ENCODE measurements around the gene EXOC6. TPM values are rescaled to one million over a fixed set of nuclear protein-coding genes. Genes with fewer than 3 reads are reported as not detected.
A peak's percentile ranks its signal among the peaks of the same experiment; 100 is the strongest.

The EXOC6 gene
- total and polyA plus RNA-seq, 10 donors, result 7.0 to 40.0 (median 25.4) TPM

- Histone ChIP-seq H3K9me3 (no peaks in the 10 kb centered on the region), H3K27ac (no peak overlapping the region), H3K27me3 (replicated peaks in 1 of 7) (peaks cover 9 to 100% (median 92%) of the 10 kb centered on the region in 7 donors), H3K4me1 (peaks cover 46 to 69% (median 56%) of the 10 kb centered on the region in 6 donors), H3K4me3 (peak overlapping the region in 7 of 8 donors; percentile 0 to 68 (median 25)), H3K36me3 (no peaks in the 10 kb centered on the region)
- TF ChIP-seq POLR2AphosphoS5 (IDR thresholded peaks at IDR 0.05) (no peak), CTCF (IDR thresholded peaks at IDR 0.05 in 8 of 11, conservative IDR thresholded peaks at IDR 0.05 in 3 of 11) (no peak), POLR2A (IDR thresholded peaks at IDR 0.05) (no peak)
- WGBS, 5 donors, result 0 to 2% (median 1%) methylated on average over 8 to 27 of the region's 27 CpGs
- DNase-seq, result no peak
- intact Hi-C loops (cut with DNase I; ENCODE audit: low total_unique reads), result no loop called here
Measured at GRCh38 chr10:93072225-93072712, 223.9 kb downstream of the EXOC6 start.

GRCh38 chr10:93072713-93073538 lies 224.6 kb downstream of the EXOC6 start:
- H3K4me3 ChIP-seq, result peak overlapping the region in 7 of 8 donors; percentile 34 to 68 (median 40)
- TF ChIP-seq CTCF (IDR thresholded peaks at IDR 0.05 in 8 of 11, conservative IDR thresholded peaks at IDR 0.05 in 3 of 11) (no peak), POLR2A (IDR thresholded peaks at IDR 0.05) (no peak), POLR2AphosphoS5 (IDR thresholded peaks at IDR 0.05) (no peak)
- WGBS, 5 donors, result 3 to 8% (median 5%) methylated on average over 26 to 34 of the region's 34 CpGs
- no peak for DNase-seq
- intact Hi-C loops (cut with DNase I; ENCODE audit: low total_unique reads), result no loop called here
- peaks cover 46 to 65% (median 54%) of the 10 kb centered on the region in 6 donors for H3K4me1 ChIP-seq
- peaks cover 9 to 100% (median 85%) of the 10 kb centered on the region in 7 donors for H3K27me3 ChIP-seq (replicated peaks in 1 of 7)
- no peak overlapping the region for H3K27ac ChIP-seq
- H3K36me3 ChIP-seq, result no peaks in the 10 kb centered on the region
- H3K9me3 ChIP-seq, result no peaks in the 10 kb centered on the region

GRCh38 chr10:93073539-93074146 lies 225.3 kb downstream of the EXOC6 start, which contains the start of gene CYP26A1:
CYP26A1 (plus strand) TSS chr10:93073893; CDS start chr10:93073935, 42 bp downstream.
- intact Hi-C loops (cut with DNase I; ENCODE audit: low total_unique reads), result no loop called here
- TF ChIP-seq POLR2A (IDR thresholded peaks at IDR 0.05) (no peak), POLR2AphosphoS5 (IDR thresholded peaks at IDR 0.05) (no peak), CTCF (IDR thresholded peaks at IDR 0.05 in 8 of 11, conservative IDR thresholded peaks at IDR 0.05 in 3 of 11) (no peak)
- no peak for DNase-seq
- Histone ChIP-seq H3K36me3 (no peaks in the 10 kb centered on the region), H3K4me3 (peak within 1 kb of the TSS; percentile 4 to 68 (median 39)), H3K27ac (no peak within 1 kb of the TSS), H3K9me3 (no peaks in the 10 kb centered on the region), H3K27me3 (replicated peaks in 1 of 7) (peaks cover 9 to 100% (median 81%) of the 10 kb centered on the region in 7 donors), H3K4me1 (peaks cover 39 to 58% (median 47%) of the 10 kb centered on the region in 6 donors)
- 0 to 1% (median 1%) methylated on average over 35 to 52 of the region's 52 CpGs for WGBS, 5 donors
